ENCODE results near the gene PTPRU. TPM values are rescaled to one million over a fixed set of nuclear protein-coding genes. Genes with fewer than 3 reads are reported as not detected.

Gene PTPRU
- total and polyA plus RNA-seq, 9 donors = 8.0 to 14.6 (median 12.0) TPM

- no peaks in the 10 kb centered on the region for H3K9me3 ChIP-seq (replicated peaks; ENCODE audit: control insufficient read depth, low read depth, low read length)
- no peaks in the 10 kb centered on the region for H3K27me3 ChIP-seq (ENCODE audit: control insufficient read depth, insufficient read depth, low read length)
- no peak overlapping the region for H3K4me3 ChIP-seq (ENCODE audit: low read length)
- H3K4me1 ChIP-seq (ENCODE audit: control insufficient read depth, insufficient read depth, low read length) = peaks cover 14% of the 10 kb centered on the region
- peaks cover 76% of the 10 kb centered on the region for H3K36me3 ChIP-seq (ENCODE audit: control insufficient read depth, insufficient read depth, low read length)
- no peak for DNase-seq
- H3K27ac ChIP-seq (ENCODE audit: low read length) = no peak overlapping the region
- WGBS (ENCODE audit: insufficient coverage) = 60% methylated on average over 2 of the region's 6 CpGs
Measured at GRCh38 chr1:29201595-29202051, 34.7 kb upstream of the PTPRU start.

GRCh38 chr1:29202053-29202452 lies 34.3 kb upstream of the PTPRU start:
- Histone ChIP-seq H3K27me3 (ENCODE audit: control insufficient read depth, insufficient read depth, low read length) (no peaks in the 10 kb centered on the region), H3K36me3 (ENCODE audit: control insufficient read depth, insufficient read depth, low read length) (peaks cover 76% of the 10 kb centered on the region), H3K27ac (ENCODE audit: low read length) (peak overlapping the region; percentile 92), H3K4me3 (ENCODE audit: low read length) (no peak overlapping the region), H3K4me1 (ENCODE audit: control insufficient read depth, insufficient read depth, low read length) (peaks cover 14% of the 10 kb centered on the region), H3K9me3 (replicated peaks; ENCODE audit: control insufficient read depth, low read depth, low read length) (no peaks in the 10 kb centered on the region)
- no CpG with 5 or more reads among the region's 1 CpG for WGBS (ENCODE audit: insufficient coverage)
- DNase-seq = peak; percentile 75

- WGBS (ENCODE audit: insufficient coverage) = 14% methylated on average over 10 of the region's 14 CpGs
- H3K9me3 ChIP-seq (replicated peaks; ENCODE audit: control insufficient read depth, low read depth, low read length) = no peaks in the 10 kb centered on the region
- peaks cover 14% of the 10 kb centered on the region for H3K4me1 ChIP-seq (ENCODE audit: control insufficient read depth, insufficient read depth, low read length)
- H3K4me3 ChIP-seq (ENCODE audit: low read length) = no peak overlapping the region
- H3K36me3 ChIP-seq (ENCODE audit: control insufficient read depth, insufficient read depth, low read length) = peaks cover 74% of the 10 kb centered on the region
- peak; percentile 99 for DNase-seq
- no peaks in the 10 kb centered on the region for H3K27me3 ChIP-seq (ENCODE audit: control insufficient read depth, insufficient read depth, low read length)
- peak overlapping the region; percentile 92 for H3K27ac ChIP-seq (ENCODE audit: low read length)
Measured at GRCh38 chr1:29202584-29203340, 33.6 kb upstream of the PTPRU start.

GRCh38 chr1:29208442-29208841 lies 27.9 kb upstream of the PTPRU start:
- Histone ChIP-seq H3K27me3 (ENCODE audit: control insufficient read depth, insufficient read depth, low read length) (no peaks in the 10 kb centered on the region), H3K27ac (ENCODE audit: low read length) (no peak overlapping the region), H3K4me1 (ENCODE audit: control insufficient read depth, insufficient read depth, low read length) (no peaks in the 10 kb centered on the region), H3K36me3 (ENCODE audit: control insufficient read depth, insufficient read depth, low read length) (peaks cover 68% of the 10 kb centered on the region), H3K4me3 (ENCODE audit: low read length) (no peak overlapping the region), H3K9me3 (replicated peaks; ENCODE audit: control insufficient read depth, low read depth, low read length) (no peaks in the 10 kb centered on the region)
- no peak for DNase-seq
- WGBS (ENCODE audit: insufficient coverage) = 80% methylated on average over 1 of the region's 4 CpGs

- Histone ChIP-seq H3K36me3 (ENCODE audit: control insufficient read depth, insufficient read depth, low read length) (peaks cover 70% of the 10 kb centered on the region), H3K9me3 (replicated peaks; ENCODE audit: control insufficient read depth, low read depth, low read length) (no peaks in the 10 kb centered on the region), H3K27me3 (ENCODE audit: control insufficient read depth, insufficient read depth, low read length) (no peaks in the 10 kb centered on the region), H3K27ac (ENCODE audit: low read length) (no peak overlapping the region), H3K4me1 (ENCODE audit: control insufficient read depth, insufficient read depth, low read length) (no peaks in the 10 kb centered on the region), H3K4me3 (ENCODE audit: low read length) (no peak overlapping the region)
- DNase-seq = no peak
- 84% methylated on average over 4 of the region's 5 CpGs for WGBS (ENCODE audit: insufficient coverage)
Measured at GRCh38 chr1:29209173-29209572, 27.1 kb upstream of the PTPRU start.

GRCh38 chr1:29210278-29211085 lies 25.8 kb upstream of the PTPRU start:
- 64% methylated on average over 5 of the region's 7 CpGs for WGBS (ENCODE audit: insufficient coverage)
- no peak overlapping the region for H3K4me3 ChIP-seq (ENCODE audit: low read length)
- no peaks in the 10 kb centered on the region for H3K9me3 ChIP-seq (replicated peaks; ENCODE audit: control insufficient read depth, low read depth, low read length)
- H3K36me3 ChIP-seq (ENCODE audit: control insufficient read depth, insufficient read depth, low read length) = peaks cover 75% of the 10 kb centered on the region
- no peaks in the 10 kb centered on the region for H3K27me3 ChIP-seq (ENCODE audit: control insufficient read depth, insufficient read depth, low read length)
- H3K4me1 ChIP-seq (ENCODE audit: control insufficient read depth, insufficient read depth, low read length) = no peaks in the 10 kb centered on the region
- no peak for DNase-seq
- H3K27ac ChIP-seq (ENCODE audit: low read length) = no peak overlapping the region

GRCh38 chr1:29211086-29212030 lies 25.0 kb upstream of the PTPRU start:
- no peak overlapping the region for H3K27ac ChIP-seq (ENCODE audit: low read length)
- H3K36me3 ChIP-seq (ENCODE audit: control insufficient read depth, insufficient read depth, low read length) = peaks cover 74% of the 10 kb centered on the region
- no peaks in the 10 kb centered on the region for H3K9me3 ChIP-seq (replicated peaks; ENCODE audit: control insufficient read depth, low read depth, low read length)
- DNase-seq = no peak
- 77% methylated on average over 9 of the region's 12 CpGs for WGBS (ENCODE audit: insufficient coverage)
- H3K4me1 ChIP-seq (ENCODE audit: control insufficient read depth, insufficient read depth, low read length) = no peaks in the 10 kb centered on the region
- H3K4me3 ChIP-seq (ENCODE audit: low read length) = no peak overlapping the region
- H3K27me3 ChIP-seq (ENCODE audit: control insufficient read depth, insufficient read depth, low read length) = no peaks in the 10 kb centered on the region

- H3K27me3 ChIP-seq (ENCODE audit: control insufficient read depth, insufficient read depth, low read length) = no peaks in the 10 kb centered on the region
- no peak overlapping the region for H3K27ac ChIP-seq (ENCODE audit: low read length)
- WGBS (ENCODE audit: insufficient coverage) = 92% methylated on average over 3 of the region's 5 CpGs
- H3K36me3 ChIP-seq (ENCODE audit: control insufficient read depth, insufficient read depth, low read length) = peaks cover 71% of the 10 kb centered on the region
- no peaks in the 10 kb centered on the region for H3K9me3 ChIP-seq (replicated peaks; ENCODE audit: control insufficient read depth, low read depth, low read length)
- DNase-seq = no peak
- no peak overlapping the region for H3K4me3 ChIP-seq (ENCODE audit: low read length)
- H3K4me1 ChIP-seq (ENCODE audit: control insufficient read depth, insufficient read depth, low read length) = no peaks in the 10 kb centered on the region
Measured at GRCh38 chr1:29213055-29213454, 23.3 kb upstream of the PTPRU start.

- Histone ChIP-seq H3K27me3 (ENCODE audit: control insufficient read depth, insufficient read depth, low read length) (no peaks in the 10 kb centered on the region), H3K36me3 (ENCODE audit: control insufficient read depth, insufficient read depth, low read length) (peaks cover 55% of the 10 kb centered on the region), H3K9me3 (replicated peaks; ENCODE audit: control insufficient read depth, low read depth, low read length) (no peaks in the 10 kb centered on the region), H3K4me1 (ENCODE audit: control insufficient read depth, insufficient read depth, low read length) (no peaks in the 10 kb centered on the region), H3K27ac (ENCODE audit: low read length) (no peak overlapping the region), H3K4me3 (ENCODE audit: low read length) (no peak overlapping the region)
- no peak for DNase-seq
- 100% methylated on average over 1 of the region's 2 CpGs for WGBS (ENCODE audit: insufficient coverage)
Measured at GRCh38 chr1:29217633-29218032, 18.7 kb upstream of the PTPRU start.
